Endothelial cell of umbilical vein (primary cell): ENCODE data around the gene TNS1. TPM values are rescaled to one million over a fixed set of nuclear protein-coding genes. Genes with fewer than 3 reads are reported as not detected.

Source experiments
- BruUV-seq: library from RNA; stranded (reverse); fragments of 400-500 nt; replicated peaks from 2 replicates; lab custom pipeline; 2021; lab: Mats Ljungman, UMichigan
- CTCF ChIA-PET: fragments of 300-600, 350-600 bp; sonication (Branson Sonifier 250); formaldehyde crosslinking; loops from one replicate; lab custom pipeline; 2021; ENCODE audit warnings: antibody characterized with exemption, inconsistent platforms; lab: Charles Lee
- POLR2A ChIA-PET: fragments of 300-600, 350-600 bp; sonication (Branson Sonifier 250); formaldehyde crosslinking; loops from one replicate; lab custom pipeline; 2021; ENCODE audit warnings: antibody characterized with exemption, inconsistent platforms; lab: Charles Lee
- DNase-seq: peaks from one replicate; pipeline ENCODE4 v3.0.0-alpha.2; 2011; ENCODE audit warnings: low read depth, low spot score
- FAIRE-seq: peaks from 2 replicates; lab custom pipeline; 2011; peaks lifted over from hg19 to GRCh38; lab: Jason Lieb, UNC
- H2AFZ ChIP-seq: 2 replicates; pipeline ENCODE4 v1.6.0; 2012; ENCODE audit warnings: low read depth, low read length, control low read depth, inconsistent platforms
- H3K27ac ChIP-seq: 2 replicates; pipeline ENCODE4 v1.5.1; 2011; ENCODE audit warnings: low read depth, mild to moderate bottlenecking, control low read depth, low read length, moderate library complexity; ENCODE audit not compliant: insufficient read depth
- H3K27me3 ChIP-seq, 2 experiments: 2 replicates each; pipeline versions ENCODE4 v1.6.0 to v1.6.1; 2011; ENCODE audit warnings: low read length in 2 of 2, mixed read lengths in 1 of 2; ENCODE audit not compliant: control insufficient read depth in 2 of 2, insufficient read depth in 2 of 2
- H3K36me3 ChIP-seq, 2 experiments: 2 replicates in 1 of 2; 3 replicates in 1 of 2; pipeline ENCODE4 v1.5.1; 2011; ENCODE audit warnings: low read length in 2 of 2, mild to moderate bottlenecking in 1 of 2, moderate library complexity in 1 of 2; ENCODE audit not compliant: control insufficient read depth in 2 of 2, insufficient read depth in 2 of 2; ENCODE audit errors: extremely low read depth in 1 of 2
- H3K4me1 ChIP-seq: 3 replicates; pipeline ENCODE4 v1.5.1; 2011; ENCODE audit warnings: mild to moderate bottlenecking, low read length; ENCODE audit not compliant: control insufficient read depth, insufficient read depth; ENCODE audit errors: extremely low read depth
- H3K4me2 ChIP-seq: 2 replicates; pipeline ENCODE4 v1.6.1; 2011; ENCODE audit warnings: low read length, control low read depth, mixed read lengths; ENCODE audit not compliant: insufficient read depth
- H3K4me3 ChIP-seq, 3 experiments: fragments of 200-600 bp in 1 of 3; sonication (generic), shearing (Covaris generic) in 1 of 3; replicated peaks in 1 of 3; 2 replicates each; pipeline ENCODE4 v1.5.1; 2011 to 2016; ENCODE audit warnings: control low read depth in 3 of 3, low read length in 3 of 3, mild to moderate bottlenecking in 2 of 3, inconsistent platforms in 1 of 3, low read depth in 1 of 3, moderate library complexity in 1 of 3; ENCODE audit not compliant: insufficient read depth in 1 of 3
- H3K79me2 ChIP-seq: 2 replicates; pipeline ENCODE4 v1.6.0; 2012; ENCODE audit warnings: low read length, inconsistent platforms; ENCODE audit not compliant: control insufficient read depth, insufficient read depth
- H3K9ac ChIP-seq: replicated peaks from 2 replicates; pipeline ENCODE3; 2011; ENCODE audit warnings: low read length, control low read depth; ENCODE audit not compliant: insufficient read depth; ENCODE audit errors: extremely low read depth
- H3K9me1 ChIP-seq: replicated peaks from 3 replicates; pipeline ENCODE4 v1.6.0; 2011; ENCODE audit warnings: mild to moderate bottlenecking, low read length; ENCODE audit not compliant: control insufficient read depth, insufficient read depth; ENCODE audit errors: extremely low read depth
- H3K9me3 ChIP-seq: replicated peaks from 2 replicates; pipeline ENCODE4 v1.5.1; 2012; ENCODE audit warnings: low read length, inconsistent platforms; ENCODE audit not compliant: control insufficient read depth, insufficient read depth
- H4K20me1 ChIP-seq: replicated peaks from 2 replicates; pipeline ENCODE3; 2011; ENCODE audit warnings: mild to moderate bottlenecking, low read length; ENCODE audit not compliant: control insufficient read depth, insufficient read depth; ENCODE audit errors: extremely low read depth
- EZH2 ChIP-seq: IDR thresholded peaks from 2 replicates; pipeline ENCODE4 v1.6.1; 2012; ENCODE audit warnings: borderline replicate concordance, low read depth, mild to moderate bottlenecking, moderate library complexity, low read length, inconsistent platforms; ENCODE audit not compliant: severe bottlenecking
- FOS ChIP-seq: IDR thresholded peaks from 2 replicates; pipeline ENCODE4 v1.6.1; 2011; ENCODE audit warnings: mild to moderate bottlenecking, low read length, moderate library complexity, borderline replicate concordance; ENCODE audit not compliant: insufficient read depth
- GATA2 ChIP-seq: IDR thresholded peaks from 2 replicates; pipeline ENCODE4 v1.7.0; 2011; ENCODE audit warnings: low read depth, mild to moderate bottlenecking, moderate library complexity, mixed read lengths, low read length; ENCODE audit not compliant: insufficient read length, insufficient read depth
- JUN ChIP-seq: IDR thresholded peaks from 2 replicates; pipeline ENCODE4 v1.6.1; 2011; ENCODE audit warnings: borderline replicate concordance, low read depth; ENCODE audit not compliant: insufficient read length, insufficient read depth
- MYC ChIP-seq: IDR thresholded peaks from one replicate; pipeline ENCODE4 v1.6.1; 2011; ENCODE audit warnings: mild to moderate bottlenecking, low read depth, low read length
- POLR2A ChIP-seq: IDR thresholded peaks from 2 replicates; pipeline ENCODE4 v1.6.1; 2012; ENCODE audit warnings: low read depth, mild to moderate bottlenecking, control low read depth, low read length
- POLR2AphosphoS5 ChIP-seq: IDR thresholded peaks from 2 replicates; pipeline ENCODE4 v1.6.1; 2012; ENCODE audit warnings: low read depth, mild to moderate bottlenecking, control low read depth, low read length, moderate library complexity; ENCODE audit not compliant: insufficient read depth
- dilution Hi-C: fragments of 300-500 bp; cut with MboI; formaldehyde crosslinking; loops from one replicate; pipeline ENCODE4 v1.15.0; 2019; ENCODE audit warnings: low sequenced_read_pairs; ENCODE audit not compliant: extremely low pct_ligation_motif_present
- intact Hi-C: fragments of 100-400 bp; cut with micrococcal nuclease; formaldehyde crosslinking; loops from one replicate; pipeline ENCODE4 v1.10.0; 2022
- polyA plus RNA-seq, 4 experiments: library from polyadenylated mRNA; depleted of rRNA in 3 of 4; stranded (reverse) in 3 of 4; unstranded in 1 of 4; fragments of >200 nt; gene quantifications; 2 replicates each; pipeline versions ENCODE4 v1.2.1 to v1.2.3, GENCODE V29; 2011 to 2012; ENCODE audit warnings: missing spikeins in 1 of 4
- total RNA-seq: library from RNA; stranded (reverse); gene quantifications from 2 replicates; pipeline ENCODE4 v1.2.3, GENCODE V29; 2021
- TF ChIP-seq, protein P1 (sequence below): IDR thresholded peaks from 2 replicates; pipeline ENCODE4 v1.6.1; 2011; ENCODE audit not compliant: insufficient read depth, insufficient read length

Gene TNS1
- total and polyA plus RNA-seq, 2 donors (not counting 3 experiments of a cell fraction or from before 2014, with no cell fraction given), result 11.0 to 52.1 TPM

DNA sequence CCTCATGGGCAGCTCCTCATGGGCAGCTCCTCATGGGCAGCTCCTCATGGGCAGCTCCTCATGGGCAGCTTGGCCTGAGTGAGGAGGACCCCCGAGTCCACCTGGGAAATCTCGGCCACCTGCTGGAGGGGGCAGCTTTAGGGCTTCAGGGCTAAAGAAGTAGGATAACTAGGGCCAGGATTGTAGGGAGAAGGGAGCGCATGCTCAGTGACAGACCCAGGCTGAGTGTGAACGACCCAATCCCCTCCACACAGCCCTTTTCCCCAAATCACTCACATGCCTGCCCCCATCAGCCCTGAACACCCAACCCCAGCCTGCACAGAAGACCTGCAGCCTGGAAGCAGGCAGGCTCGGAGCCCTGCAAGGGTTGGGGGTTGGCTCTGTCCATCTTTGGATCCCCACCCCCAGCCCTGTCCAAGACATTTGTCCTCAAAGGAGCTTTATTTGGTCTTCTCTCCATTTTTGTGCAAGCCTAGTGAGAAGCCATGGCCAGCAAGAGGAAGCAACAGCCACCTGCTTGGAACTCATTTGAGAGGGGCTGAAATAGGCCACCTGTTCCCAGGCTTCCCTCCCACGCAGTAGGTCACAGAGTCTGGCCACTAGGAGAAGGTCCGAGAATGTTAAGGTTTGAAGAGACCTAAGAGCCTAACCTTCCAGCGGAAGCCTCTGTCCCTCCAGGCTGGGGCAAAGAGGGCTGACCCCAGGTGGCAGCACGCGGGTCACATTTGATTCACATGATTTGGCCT is 249.9 kb downstream of the TNS1 start:
- no peaks in the 10 kb centered on the region for H3K9me3 ChIP-seq
- no peaks in the 10 kb centered on the region for H4K20me1 ChIP-seq
- H3K4me1 ChIP-seq, result no peaks in the 10 kb centered on the region
- no peaks in the 10 kb centered on the region for H3K36me3 ChIP-seq
- POLR2A ChIA-PET, result no interaction called here
- H3K27ac ChIP-seq, result no peak overlapping the region
- no TSS peak for BruUV-seq
- no peak overlapping the region for H3K9ac ChIP-seq
- TF ChIP-seq EZH2 (no peak), POLR2AphosphoS5 (no peak), JUN (no peak), GATA2 (no peak), POLR2A (no peak), FOS (no peak), MYC (no peak)
- TF ChIP-seq, protein P1, sequence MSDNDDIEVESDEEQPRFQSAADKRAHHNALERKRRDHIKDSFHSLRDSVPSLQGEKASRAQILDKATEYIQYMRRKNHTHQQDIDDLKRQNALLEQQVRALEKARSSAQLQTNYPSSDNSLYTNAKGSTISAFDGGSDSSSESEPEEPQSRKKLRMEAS, result no peak
- FAIRE-seq (no peak), DNase-seq (no peak)
- peaks cover 3 to 4% of the 10 kb centered on the region in 2 experiments for H3K27me3 ChIP-seq
- dilution Hi-C loops, result no loop called here
- intact Hi-C loops, result loop anchor here (10.0 kb wide), 1 partner anchor 1238 kb away; no protein-coding TSS in a partner anchor
- no peak overlapping the region for H3K4me3 ChIP-seq
- CTCF ChIA-PET, result interaction anchor here (1.2 kb wide), 1 partner anchor 102 kb away, joined by 4 read pairs; no protein-coding TSS in a partner anchor
- no peaks in the 10 kb centered on the region for H3K9me1 ChIP-seq
- no peak overlapping the region for H3K4me2 ChIP-seq
- no peak overlapping the region for H2AFZ ChIP-seq
- no peaks in the 10 kb centered on the region for H3K79me2 ChIP-seq
